Fibroblast of the conjunctiva (primary cell): Measurements from ENCODE around the gene CYB561D2.

Source experiments
- DNase-seq: peaks from one replicate; pipeline ENCODE4 v3.0.0-alpha.2; 2010; ENCODE audit warnings: low read depth

Gene CYB561D2

DNA sequence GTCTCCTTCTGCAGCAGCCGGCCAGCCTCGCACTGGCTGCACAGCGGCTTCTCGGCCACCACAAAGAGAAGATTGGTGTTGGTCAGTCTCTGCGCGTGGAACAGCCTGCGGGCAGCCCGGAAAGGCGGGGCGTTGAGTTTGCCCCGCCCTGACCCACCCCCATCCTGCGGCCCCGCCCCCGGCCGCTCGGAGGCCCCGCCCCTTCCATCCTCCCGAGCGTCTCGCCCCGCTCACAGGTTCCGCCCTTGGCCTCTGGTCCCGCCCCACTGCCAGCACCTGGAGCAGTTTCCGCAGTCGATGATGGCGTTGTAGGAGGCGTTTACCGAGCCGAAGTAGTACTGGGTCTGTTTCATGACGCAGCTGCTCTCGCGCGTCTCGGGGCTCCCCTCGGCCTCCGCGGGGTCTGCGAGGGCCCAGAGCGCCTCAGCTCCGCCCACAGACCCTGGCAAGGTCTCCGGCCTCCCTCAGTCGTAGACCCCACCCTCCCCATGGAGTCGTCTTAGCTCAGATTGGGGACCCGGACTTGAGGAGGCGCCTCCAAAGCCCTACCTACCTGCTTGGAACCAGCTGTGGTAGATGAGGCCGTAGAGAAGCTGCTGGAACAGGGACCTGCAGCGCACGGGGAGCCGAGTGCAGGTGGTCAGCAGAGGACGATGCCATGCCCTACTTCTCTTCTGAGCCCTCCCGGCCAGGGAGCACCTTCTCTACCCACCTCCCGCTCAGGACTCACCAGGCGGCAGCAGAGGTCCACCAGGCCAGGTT, 14.6 kb downstream of the CYB561D2 start:
- DNase-seq = peak; percentile 22

DNA sequence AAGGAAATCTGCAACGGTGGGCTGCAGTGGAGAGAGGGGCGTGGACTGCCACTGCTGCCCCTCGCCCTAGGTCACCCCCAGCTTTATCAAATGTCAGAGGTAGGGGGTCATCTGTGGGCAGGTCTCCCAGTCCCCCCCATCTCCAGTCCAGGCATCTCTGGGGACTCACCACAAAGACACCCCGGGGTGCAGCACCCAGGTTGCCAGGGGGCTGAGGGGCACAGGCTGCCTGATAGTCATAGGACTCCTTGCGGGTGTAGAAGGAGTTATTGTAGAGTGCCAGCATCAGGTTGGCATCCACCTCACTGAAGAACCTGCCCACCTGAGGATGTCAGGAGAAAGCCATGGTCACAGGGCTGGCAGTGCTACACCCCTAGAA, 15.2 kb downstream of the CYB561D2 start:
- no peak for DNase-seq

DNA sequence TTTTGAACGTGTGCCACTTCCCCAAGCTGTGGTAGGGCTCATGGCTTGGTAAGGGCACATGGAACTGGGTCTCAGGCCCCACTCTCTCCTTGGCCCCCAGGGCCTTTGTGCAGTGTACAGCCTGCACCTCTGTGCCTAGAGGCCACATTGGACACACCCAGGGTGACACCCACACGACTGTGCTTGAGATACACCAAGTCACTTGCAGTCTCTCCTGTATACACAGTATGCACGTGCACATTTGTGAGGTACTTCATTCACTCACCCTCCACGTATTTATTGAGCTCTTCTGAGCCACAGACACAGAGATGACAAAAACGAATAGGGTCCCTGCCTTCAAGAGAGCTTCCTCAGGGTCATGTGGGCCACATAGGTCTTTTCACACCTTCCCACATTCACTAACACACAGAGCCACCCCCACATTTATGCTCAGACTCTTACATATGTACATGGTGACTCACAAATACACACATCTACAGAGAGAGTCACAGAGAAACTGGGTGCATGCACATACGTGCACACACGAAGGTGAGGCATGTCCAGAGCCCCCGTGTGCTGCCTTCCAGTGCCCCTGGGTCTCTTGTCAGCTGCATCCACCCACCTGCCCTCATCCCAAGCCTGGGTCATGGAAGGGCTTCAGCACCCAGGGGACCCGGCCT, 18.5 kb downstream of the CYB561D2 start:
- no peak for DNase-seq

DNA sequence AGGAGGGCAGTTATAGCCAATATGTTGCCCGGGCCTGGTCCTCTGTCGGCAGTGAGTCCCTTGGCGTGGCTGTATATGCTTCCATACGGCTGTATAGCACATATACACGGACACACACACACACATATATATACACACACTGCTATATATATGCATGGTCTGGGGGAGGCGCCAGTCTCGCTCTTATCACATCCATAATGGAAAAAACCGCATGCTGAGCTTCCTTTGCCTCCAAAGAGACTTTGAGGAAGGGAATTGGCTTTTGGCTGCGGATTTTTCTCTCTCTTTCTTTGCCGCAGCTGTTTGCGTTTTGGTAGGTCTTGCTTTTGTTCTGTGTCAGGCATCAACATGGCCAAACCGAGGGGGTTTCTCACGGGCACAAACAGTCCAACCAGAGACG, 19.9 kb downstream of the CYB561D2 start:
- no peak for DNase-seq

DNA sequence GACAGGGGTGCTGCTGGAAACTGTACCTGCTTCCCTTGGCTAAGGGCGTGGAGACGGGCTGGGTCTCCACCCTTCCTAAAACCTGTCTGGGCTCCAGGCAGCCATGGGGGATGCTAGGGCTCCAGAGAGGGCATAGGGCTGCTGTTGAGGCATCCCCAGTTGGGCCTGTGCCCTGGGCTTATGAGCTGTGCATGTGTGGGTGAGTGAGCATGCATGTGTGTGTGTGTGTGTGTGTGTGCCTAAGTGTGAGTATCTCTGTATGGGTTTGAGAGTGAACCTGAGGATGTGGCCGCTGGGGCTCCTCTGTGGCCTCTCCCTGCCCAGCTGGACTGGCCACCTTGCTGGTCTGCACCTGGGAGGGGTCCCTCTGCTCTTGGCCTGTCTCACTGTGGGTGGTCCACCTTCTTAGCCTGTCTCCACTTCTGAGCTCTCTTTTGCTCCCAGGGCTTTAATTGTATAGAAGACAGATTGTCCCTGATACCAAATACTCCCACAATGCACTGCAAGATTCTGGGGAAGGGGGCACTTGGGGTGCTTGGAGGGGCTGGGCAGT, 20.5 kb downstream of the CYB561D2 start:
- no peak for DNase-seq

DNA sequence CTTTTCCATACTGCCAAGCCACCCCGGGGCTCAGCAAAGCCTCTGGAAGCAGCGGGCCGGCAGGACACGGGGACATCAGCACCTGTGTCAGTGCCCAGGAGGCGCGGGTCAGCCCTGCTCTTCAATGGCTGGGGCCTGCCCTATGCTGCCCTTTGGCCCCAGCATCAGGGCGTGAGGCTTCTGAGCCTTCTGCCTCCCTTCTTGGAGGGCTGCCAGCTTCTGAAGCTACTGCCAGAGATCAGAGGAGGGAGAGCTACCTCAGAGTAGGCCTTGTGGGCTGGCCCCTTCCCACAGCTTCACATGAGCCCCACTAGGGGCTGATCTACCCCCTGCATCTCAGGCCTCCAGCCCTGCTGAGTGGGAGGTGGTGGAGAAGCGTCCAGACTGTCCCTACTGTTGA, 21.7 kb downstream of the CYB561D2 start:
- no peak for DNase-seq

DNA sequence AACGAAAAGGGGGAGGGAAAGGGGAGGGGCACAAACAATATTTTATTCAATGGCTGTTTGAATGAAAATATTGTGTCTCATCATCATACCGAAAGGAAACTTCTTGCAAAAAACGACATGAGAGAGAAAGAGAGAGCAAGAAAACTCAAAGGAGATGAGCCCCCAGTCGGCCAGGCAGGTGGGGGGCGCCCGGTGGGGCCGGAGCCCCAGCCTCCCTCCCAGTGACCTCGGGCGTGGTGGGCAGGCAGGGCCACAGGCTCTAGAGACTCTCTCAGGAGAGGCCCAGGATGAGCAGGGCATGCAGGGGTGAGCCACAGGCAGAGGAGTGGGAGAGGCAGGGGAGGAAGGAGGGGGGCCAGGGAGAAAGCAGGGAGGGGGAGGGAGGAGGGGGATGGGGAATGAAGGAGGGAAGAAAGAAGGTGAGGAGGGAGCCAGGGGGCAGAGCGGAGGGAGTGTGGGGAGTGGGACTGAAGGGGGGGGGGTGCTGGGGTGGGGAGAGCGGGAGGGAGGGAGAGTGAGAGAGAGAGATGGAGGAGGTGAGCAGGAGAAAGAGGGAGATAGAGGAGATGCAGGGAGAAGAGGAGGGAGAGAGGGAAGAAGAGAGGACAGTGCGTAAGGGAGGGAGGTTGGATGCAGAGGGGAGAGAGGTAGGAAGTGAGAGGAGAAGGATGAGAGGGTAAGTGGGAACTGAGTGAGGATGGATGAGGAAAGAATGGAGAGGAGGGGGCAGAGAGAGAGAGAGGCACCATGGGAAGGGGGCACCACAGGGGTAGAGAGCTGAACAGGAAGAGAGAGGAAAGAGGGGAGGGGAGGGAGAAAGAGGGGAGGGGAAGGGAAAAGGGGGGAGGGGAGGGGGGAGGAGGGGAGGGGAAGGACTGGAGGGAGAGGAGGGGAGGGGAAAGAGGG, 22.7 kb downstream of the CYB561D2 start:
- DNase-seq = no peak

DNA sequence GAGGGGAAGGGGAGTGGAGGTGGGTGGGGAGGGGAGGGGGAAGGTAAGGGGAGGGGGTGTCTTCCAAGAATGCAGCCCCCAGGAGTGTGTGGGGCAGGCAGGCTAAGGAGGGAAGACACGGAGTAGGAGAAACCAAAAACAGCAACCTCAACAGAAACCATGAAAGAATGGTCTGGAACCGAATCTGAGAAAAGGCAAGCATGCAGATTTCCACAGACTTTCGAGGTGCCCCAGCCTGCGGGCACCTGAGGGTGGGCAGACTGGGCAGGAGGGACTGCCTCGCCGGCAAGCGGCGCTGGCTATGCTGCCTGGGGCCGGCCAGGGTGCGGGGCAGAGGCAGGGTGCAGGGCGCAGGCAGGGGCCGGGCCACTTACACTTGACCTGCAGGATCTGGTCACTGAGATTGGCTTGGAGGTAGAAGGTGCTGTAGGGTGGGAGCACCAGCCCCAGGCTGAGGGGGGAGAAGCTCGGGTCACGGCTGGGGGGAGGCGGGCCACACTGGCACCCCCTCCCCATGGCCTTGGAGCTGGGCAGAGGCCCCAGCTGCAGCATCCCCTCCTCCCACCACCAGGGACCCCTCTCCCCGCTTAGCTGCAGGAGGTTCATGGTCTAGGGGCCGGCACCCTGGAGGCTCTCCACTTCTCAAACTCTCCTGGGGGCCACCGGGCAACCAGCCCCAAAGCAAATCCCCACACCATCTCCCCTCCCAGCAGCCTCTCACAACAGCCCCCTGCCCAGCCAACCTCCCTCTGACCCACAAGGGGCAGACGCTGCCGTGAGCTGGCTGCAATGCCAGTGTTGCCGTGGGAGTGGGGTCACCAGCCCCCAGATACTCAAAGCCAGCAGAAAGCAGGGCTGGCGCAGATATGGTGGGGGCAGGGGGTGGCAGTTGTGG, 23.9 kb downstream of the CYB561D2 start:
- no peak for DNase-seq

DNA sequence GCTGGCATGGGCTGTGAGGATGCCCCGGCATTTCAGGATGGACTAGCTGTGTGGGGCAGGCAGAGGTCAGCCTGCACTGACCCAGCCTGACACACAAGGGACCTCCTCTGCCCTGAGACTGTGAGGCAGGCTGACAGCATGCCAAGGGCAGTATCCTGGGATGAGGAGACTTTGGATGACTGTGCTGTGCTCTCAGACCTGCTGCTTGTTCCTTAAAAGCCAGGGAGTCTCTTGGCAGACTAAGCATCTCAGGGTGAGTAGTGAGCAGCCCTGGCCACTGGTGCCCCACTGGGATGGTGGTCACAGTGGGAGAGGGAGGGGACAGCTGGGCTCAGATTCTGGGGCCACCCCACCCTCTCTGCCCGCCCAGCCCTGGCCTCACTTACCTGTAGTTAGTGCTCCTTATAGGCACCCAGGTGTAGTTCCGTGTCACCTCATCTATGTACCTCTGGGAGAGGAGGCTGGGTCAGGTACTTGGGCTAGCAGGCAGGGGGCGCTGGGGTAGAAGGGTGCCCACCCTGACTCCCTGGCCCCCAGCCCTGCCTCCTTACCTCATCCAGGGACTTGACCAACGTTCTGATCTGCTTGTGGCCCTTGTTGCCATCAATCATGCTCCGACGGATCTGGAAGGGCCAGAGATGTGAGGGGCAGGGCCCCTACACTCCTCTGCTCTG, 24.7 kb downstream of the CYB561D2 start:
- DNase-seq = no peak

DNA sequence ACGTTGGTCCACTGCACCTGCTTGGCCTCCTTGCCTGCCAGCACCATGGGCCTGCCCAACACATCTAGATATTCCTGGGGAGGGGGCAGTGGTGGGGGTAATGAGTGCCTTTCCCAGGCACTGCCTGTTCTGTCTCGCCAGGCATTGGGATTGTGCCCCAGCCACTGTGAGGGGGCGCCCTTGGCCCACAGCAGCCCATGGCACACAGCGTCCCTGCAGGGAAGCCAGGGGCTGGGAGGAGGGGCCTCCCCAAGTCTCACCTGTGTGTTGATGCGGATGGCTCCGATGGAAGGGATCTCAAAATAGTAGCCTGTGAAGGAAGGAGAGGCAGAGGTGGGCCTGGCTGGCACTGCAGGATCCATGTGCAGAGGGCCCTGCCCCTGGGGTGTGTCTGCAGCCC, 27.4 kb downstream of the CYB561D2 start:
- DNase-seq = no peak

DNA sequence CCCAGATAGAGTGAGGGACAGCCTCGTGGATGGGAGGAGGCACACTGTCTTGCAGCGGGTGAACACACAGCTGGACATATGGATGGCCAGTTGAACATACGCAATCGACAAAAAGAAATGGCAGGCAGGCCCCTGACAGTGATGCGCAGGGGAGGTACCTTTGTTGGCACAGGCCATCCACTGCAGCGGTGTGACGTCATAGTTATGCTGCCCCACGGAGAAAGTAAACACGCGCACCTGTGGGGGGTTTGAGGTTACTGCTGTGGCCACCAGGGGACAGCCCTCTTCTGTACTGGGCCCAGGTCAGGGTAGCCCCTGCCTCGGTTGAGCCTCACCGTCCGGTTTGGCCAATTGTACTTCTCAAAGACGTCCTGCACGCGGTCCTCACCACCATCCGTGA, 28.1 kb downstream of the CYB561D2 start:
- no peak for DNase-seq

DNA sequence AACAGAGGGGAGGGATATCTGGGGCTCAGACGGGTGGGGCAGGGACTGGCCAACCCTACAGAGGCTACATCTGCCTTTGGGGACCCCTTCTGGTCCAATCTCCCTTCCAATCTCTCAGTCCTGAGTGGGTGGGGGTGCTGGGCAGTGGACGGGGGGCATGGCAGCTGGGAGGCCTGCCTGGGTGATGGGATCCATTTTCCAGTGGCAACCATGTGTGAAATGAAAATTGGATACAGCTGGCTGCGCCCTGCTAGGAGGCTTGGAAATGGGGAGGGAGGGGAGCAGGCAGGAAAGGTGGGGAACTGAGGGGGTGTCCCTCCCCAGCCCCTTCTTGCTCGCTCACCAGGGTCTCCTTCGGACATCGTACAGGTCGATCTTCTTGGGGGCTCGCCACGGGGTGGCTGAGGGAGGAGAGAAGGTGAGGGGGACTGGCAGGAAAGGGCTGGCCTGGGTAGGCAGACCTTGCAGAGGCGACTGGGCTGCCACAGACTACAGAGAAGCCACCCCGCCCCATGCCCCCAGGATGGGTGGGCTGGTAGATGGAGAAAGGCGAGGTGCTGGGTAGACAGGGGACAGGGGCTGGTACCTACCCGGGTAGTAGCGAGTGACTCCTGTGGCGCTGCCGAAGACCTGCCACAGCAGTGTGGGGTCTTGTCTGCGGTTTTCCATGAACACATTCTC, 29.9 kb downstream of the CYB561D2 start:
- DNase-seq = no peak

DNA sequence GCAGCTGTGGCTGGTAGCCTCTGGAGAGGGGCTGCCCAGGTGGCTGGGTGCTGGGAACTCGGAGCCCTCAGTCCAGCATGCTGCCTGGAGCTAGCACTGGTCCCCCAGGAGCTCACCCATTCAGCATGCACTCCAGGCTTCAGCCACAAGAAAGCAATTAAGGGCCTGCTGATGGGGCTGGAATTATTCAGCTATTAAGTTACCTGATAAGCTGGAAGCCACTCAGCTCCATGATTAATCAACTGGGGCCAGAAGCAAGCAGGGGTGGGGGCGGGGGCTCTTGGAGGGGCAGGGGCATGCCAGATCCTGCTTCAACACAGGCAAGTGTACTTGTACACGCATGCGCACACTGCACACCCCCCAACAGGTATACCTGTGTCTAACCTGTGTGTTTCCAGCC, 30.7 kb downstream of the CYB561D2 start:
- DNase-seq = no peak

DNA sequence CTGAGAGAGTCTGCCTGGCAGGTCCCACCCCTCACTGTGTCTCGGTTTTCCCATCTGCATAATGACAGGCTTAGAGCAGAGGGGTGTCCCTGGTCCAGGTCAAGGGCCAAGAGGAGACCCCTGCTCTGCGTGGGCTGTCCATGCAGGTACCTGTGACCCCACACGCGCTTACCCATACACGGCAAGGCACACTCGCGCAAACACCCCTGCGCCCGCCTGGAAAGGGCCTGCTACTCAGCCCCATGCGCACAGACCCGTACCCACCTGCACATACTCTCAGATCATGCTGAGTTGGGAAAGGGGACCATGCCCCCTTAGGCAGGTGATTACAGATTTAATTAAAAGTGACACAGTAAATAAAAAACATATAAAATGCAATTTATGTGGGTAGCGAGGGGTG, 32.1 kb downstream of the CYB561D2 start:
- no peak for DNase-seq

DNA sequence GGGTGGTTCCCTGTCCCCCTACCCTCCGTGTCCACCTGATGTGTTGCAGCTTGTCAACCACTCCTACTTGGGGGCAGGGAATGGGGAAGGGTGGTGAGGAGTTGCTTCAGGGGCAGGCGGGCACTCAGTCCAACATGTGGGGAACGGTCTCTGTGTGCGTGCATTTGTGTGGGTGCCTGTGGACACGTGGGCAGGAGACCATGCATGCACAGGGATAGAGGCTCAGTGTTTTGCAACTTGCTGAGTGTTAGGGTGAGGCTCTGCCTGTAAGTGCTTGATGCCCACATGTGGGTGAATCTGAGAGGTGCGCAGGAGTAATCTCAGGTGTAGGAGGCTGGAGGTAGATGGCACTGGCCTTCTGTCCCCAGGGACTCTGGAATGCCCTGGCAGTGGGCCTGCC, 33.1 kb downstream of the CYB561D2 start:
- no peak for DNase-seq

DNA sequence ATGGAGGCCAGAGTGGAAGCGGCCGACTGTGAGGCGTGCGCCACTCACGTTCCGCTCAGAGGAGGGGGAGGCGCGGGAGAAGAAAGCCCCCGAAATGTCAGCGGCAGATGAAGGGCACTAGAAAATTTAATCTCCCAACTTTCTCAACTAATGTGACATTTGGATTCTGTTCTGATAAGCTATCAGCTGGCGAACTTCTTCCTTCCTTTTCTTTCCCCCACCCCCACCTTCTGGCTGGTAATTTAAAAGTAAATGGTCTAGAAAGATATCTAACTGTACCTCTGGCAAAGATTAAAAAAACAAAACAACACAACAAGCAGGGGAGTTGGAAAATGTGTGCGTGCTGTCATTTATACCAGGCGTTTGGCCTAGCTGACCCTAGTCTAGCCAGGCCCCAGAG, 35.1 kb downstream of the CYB561D2 start:
- DNase-seq = no peak

DNA sequence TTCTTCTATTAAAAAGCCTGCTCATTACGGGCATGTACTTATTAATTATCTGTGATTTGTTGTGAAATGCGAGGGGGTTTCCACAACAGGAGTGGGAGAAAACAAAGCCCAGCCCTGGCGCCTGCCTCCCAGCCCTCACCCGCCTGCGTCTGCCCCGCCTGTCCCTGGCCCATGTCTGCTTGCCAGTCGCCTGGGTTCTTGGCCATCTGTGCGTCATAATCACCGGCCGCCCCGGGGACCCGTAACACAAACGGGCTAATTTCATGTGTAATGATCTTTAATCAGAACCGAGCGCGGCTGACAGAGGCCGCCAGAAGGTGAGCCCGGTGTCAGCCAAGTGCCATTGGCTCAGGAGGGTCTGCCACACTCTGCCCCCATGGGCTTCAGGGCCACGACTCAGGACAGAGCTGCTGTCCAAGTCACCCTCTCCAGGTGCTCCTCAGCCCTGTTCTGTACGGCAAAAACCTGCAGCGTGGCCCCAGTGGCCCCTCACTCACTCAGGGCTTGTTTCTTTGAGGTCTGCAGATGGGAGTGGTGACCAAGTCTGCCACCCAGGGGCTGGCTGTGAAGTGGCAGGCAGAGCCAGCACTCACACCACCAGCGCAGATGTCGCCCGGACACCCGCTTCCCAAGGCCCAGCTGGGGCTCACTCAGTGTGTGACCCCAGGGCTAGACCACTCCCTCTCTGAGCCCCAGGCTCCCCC, 37.5 kb downstream of the CYB561D2 start:
- no peak for DNase-seq

DNA sequence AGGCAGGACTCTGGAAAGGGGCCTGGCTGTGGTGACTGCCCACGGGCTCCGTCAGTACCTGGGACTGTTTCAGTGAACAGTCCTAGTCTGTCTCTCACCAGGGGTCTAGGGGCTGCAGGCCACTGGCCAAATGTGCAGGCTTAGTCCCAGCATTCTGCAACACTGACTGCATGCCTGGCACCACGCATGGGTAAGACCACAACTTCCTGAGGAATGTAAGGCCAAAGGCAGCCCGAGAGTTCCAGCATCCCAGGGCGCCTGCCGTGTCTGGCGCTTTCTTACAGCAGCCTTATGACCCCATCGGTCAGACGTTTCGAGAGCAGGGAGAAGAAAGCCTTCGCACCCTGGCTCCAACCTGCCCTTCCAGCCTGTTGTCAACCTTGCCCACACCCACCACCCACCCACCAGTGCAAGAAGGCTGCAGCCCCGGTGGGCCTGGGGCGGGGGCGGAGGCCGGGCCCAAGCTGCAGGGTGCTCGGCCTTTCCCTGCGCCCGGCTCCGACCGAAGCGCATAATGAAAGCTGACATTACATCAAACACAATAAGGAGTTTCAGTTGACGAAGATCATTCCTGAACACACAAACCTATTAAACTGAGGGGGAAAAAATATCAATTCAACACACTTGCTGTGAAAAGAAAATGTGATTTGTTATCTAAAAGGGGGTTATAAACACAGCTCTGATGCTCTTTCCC, 38.2 kb downstream of the CYB561D2 start:
- no peak for DNase-seq

DNA sequence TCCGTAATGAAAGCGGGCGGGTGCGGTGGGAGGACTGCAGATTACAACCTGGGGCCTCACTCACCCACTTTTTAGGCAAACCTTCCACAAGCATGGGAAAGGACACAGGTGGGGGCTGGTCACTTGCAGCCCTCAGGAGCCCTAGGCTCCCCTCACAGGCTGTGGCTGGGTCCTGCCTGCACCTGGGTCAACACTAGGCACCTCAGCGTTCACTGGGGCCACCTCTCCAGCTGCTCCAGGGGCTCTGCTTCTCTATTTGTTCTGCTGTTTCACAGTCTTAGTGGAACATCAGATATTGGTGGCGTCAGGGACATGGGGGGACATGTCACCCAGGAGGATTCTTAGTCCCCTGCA, 38.7 kb downstream of the CYB561D2 start:
- no peak for DNase-seq
